HUES6 (cell line): Measurements from ENCODE around the gene LRIT3.

Experiments used
- H3K27ac ChIP-seq: 2 replicates; pipeline ENCODE4 v1.7.0; 2013; ENCODE audit warnings: low read depth, mild to moderate bottlenecking, low read length, inconsistent platforms
- H3K27me3 ChIP-seq: 2 replicates; pipeline ENCODE4 v1.6.1; 2013; ENCODE audit warnings: low read length; ENCODE audit not compliant: control insufficient read depth, insufficient read depth
- H3K36me3 ChIP-seq: 2 replicates; pipeline ENCODE4 v1.6.1; 2013; ENCODE audit warnings: low read length; ENCODE audit not compliant: control insufficient read depth, insufficient read depth
- H3K4me1 ChIP-seq: 2 replicates; pipeline ENCODE4 v1.6.1; 2013; ENCODE audit warnings: low read length; ENCODE audit not compliant: control insufficient read depth, insufficient read depth
- H3K4me3 ChIP-seq: 2 replicates; pipeline ENCODE4 v1.5.1; 2013; ENCODE audit warnings: low read depth, low read length
- H3K9ac ChIP-seq: one replicate; pipeline ENCODE4 v1.6.1; 2013; ENCODE audit warnings: mild to moderate bottlenecking, low read length
- H3K9me3 ChIP-seq: 2 replicates; pipeline ENCODE4 v1.6.1; 2013; ENCODE audit warnings: low read depth, low read length; ENCODE audit not compliant: control insufficient read depth, insufficient read depth

LRIT3 gene

DNA sequence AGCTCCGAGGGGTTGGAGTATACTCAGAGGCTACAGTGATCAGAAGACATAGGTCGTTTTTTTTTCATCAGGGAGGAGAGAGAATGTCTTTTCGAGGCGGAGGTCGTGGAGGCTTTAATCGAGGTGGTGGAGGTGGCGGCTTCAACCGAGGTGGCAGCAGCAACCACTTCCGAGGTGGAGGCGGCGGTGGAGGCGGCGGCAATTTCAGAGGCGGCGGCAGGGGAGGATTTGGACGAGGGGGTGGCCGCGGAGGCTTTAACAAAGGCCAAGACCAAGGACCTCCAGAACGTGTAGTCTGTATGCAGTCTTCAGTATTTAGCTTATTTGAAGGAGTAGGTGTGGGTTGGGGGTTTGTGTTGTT lies 31.8 kb upstream of the LRIT3 start:
- H3K36me3 ChIP-seq = peaks cover 41% of the 10 kb centered on the region
- H3K27me3 ChIP-seq = no peaks in the 10 kb centered on the region
- peak overlapping the region; percentile 83 for H3K27ac ChIP-seq
- H3K9ac ChIP-seq = peak overlapping the region; percentile 93
- H3K4me3 ChIP-seq = peak overlapping the region; percentile 83
- no peaks in the 10 kb centered on the region for H3K9me3 ChIP-seq
- peaks cover 8% of the 10 kb centered on the region for H3K4me1 ChIP-seq

DNA sequence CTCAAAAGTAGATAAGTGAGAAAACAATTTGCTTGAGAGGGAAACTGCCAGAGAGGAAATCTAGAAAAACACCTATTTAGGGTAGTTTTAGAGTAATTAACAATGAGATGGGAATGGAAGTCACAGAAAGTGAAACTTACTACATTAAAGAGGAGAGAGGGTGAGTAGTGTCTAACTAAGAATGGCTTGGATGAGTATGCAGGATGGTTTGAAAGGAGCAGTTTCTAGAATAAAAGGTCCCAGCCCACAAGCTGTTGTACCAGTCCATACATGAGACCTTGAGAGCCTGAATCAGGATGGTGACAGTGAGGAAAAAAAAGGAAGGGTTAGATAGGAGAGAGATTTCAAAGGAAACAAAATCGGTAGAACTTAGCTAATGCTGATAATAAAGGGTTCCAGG lies 31.0 kb upstream of the LRIT3 start:
- H3K27me3 ChIP-seq = no peaks in the 10 kb centered on the region
- peak overlapping the region; percentile 93 for H3K9ac ChIP-seq
- no peak overlapping the region for H3K27ac ChIP-seq
- peaks cover 48% of the 10 kb centered on the region for H3K36me3 ChIP-seq
- H3K4me3 ChIP-seq = peak overlapping the region; percentile 83
- 0 out of 2 replicates have a peak, but pooled peaks cover 6% of the 10 kb centered on the region for H3K4me1 ChIP-seq
- no peaks in the 10 kb centered on the region for H3K9me3 ChIP-seq

DNA sequence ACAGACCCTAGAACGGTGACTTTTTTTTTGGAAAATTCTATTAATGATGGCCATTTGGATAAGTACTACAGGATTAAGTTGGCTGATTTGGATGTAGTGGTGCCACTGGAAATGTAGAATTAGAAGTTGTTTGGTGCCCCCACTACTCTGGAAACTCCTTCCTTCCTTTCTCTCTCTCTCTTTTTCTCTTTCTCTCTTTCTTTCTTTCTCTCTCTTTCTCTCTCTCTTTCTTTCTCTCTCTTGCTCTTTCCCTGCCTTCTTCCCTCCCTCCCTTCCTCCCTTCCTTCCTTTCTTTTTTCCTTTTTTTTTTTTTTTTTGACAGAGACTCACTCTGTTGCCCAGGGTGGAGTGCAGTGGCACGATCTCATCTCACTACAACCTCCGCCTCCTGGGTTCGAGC lies 29.6 kb upstream of the LRIT3 start:
- peaks cover 61% of the 10 kb centered on the region for H3K36me3 ChIP-seq
- H3K9me3 ChIP-seq = no peaks in the 10 kb centered on the region
- H3K4me3 ChIP-seq = no peak overlapping the region
- H3K27ac ChIP-seq = no peak overlapping the region
- H3K27me3 ChIP-seq = no peaks in the 10 kb centered on the region
- no peak overlapping the region for H3K9ac ChIP-seq
- H3K4me1 ChIP-seq = 0 out of 2 replicates have a peak, but pooled peaks cover 6% of the 10 kb centered on the region

DNA sequence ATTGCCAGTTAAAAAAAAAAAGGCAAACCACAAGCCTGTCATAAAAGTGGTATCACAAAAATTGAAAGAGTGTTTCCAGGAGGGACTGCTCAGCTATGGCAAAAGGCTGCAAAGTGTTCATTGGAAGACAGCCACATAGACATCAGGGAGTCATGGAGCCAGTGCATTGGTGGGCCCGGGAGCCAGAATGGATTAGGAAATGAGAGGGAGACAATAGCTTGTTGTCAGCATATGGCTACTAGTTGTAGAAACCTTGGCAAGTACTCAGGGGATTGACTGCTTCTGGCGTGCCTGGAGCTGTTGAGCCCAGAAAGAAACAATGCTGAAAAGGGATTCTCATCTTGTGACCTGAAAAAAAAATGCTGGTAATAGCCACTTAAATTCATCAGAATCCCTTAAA lies 27.3 kb upstream of the LRIT3 start:
- Histone ChIP-seq H3K27me3 (no peaks in the 10 kb centered on the region), H3K27ac (no peak overlapping the region), H3K4me3 (no peak overlapping the region), H3K9ac (no peak overlapping the region), H3K9me3 (no peaks in the 10 kb centered on the region), H3K4me1 (0 out of 2 replicates have a peak, but pooled peaks cover 6% of the 10 kb centered on the region), H3K36me3 (peaks cover 84% of the 10 kb centered on the region)

DNA sequence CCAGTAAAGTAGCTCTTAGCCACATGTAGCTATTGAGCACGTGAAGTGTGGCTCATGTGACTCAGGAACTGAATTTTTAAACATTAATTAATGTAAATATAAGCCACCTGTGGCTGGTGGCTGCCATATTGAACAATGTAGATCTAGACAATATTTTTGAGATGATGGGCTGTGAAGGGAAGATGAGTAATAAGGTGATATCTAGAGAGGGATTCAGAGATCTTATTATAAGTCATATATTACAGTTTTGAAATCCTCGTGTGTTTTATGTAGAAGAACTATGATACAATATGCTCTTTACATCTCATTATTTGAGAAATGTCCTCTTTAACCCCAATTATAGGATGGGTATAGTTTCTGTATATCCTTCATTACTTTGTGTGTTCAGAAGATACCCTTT lies 26.7 kb upstream of the LRIT3 start:
- no peaks in the 10 kb centered on the region for H3K27me3 ChIP-seq
- peaks cover 84% of the 10 kb centered on the region for H3K36me3 ChIP-seq
- no peak overlapping the region for H3K4me3 ChIP-seq
- H3K9me3 ChIP-seq = no peaks in the 10 kb centered on the region
- 0 out of 2 replicates have a peak, but pooled peaks cover 6% of the 10 kb centered on the region for H3K4me1 ChIP-seq
- no peak overlapping the region for H3K27ac ChIP-seq
- no peak overlapping the region for H3K9ac ChIP-seq

DNA sequence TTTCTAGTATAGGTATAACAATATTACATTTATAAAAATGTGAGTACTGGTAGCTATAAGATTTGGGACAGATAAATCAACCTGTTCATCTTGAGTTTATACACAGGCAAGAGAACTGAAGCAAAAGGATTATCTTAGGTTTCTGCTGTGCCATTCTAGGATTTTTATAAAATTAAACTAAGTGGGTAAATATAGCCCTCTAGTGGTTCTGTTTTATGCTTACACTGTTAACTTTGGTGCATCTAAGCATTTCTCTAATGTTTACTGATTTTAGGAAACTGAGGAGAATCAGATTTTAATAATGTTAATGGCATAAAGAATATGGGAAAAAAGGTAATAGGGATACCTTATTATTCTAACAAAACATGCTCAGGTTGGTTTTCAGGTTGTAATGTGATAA lies 21.2 kb upstream of the LRIT3 start:
- Histone ChIP-seq H3K27me3 (no peaks in the 10 kb centered on the region), H3K9me3 (no peaks in the 10 kb centered on the region), H3K4me1 (no peaks in the 10 kb centered on the region), H3K27ac (no peak overlapping the region), H3K36me3 (peaks cover 43% of the 10 kb centered on the region), H3K4me3 (no peak overlapping the region), H3K9ac (no peak overlapping the region)

DNA sequence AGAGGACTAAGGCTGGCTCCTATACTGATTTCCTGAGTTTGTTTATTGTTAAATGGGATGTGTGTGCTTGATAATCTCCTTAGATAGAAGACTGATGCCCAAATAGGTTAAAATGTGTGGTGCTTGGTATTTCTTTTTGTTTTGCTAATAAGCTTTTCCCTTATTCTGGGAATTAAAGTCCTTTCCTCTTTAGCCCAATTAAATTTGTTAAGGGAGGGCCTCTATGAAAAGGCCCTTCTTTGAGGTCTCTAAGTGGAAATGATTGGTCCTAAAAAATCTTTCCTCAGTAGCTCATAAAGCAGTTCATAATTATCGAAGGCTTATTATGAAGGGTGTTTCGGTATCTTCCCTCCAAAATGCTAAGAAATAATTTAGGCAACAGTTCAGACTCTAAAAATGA lies 20.2 kb upstream of the LRIT3 start, which contains the start of gene RRH:
Gene RRH, plus strand, starts transcription at position 301 of the 400 bp plus-strand sequence. Its CDS starts 56 bp downstream, at position 357.
- Histone ChIP-seq H3K27me3 (no peaks in the 10 kb centered on the region), H3K36me3 (peaks cover 36% of the 10 kb centered on the region), H3K9me3 (no peaks in the 10 kb centered on the region), H3K4me3 (no peak within 1 kb of the TSS), H3K4me1 (no peaks in the 10 kb centered on the region), H3K27ac (no peak within 1 kb of the TSS), H3K9ac (no peak within 1 kb of the TSS)

DNA sequence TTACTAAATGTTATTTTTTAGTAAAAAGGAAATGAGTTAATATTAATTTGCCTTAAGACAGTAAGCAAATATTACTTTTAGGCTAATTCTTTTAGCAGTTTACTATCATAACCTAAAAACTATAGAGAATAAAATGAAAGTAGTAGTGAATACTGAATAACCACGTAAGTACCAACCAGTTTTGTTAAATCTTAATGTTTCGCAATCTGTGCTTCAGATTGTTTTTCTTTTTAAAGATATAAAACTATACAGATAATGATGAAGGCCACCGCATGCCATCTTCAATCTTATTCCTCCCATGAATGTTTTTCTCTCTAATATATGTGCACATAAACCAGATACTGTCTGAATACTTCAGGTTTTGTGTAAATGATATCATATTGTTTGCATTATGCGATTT lies 14.2 kb upstream of the LRIT3 start:
- Histone ChIP-seq H3K9me3 (no peaks in the 10 kb centered on the region), H3K36me3 (no peaks in the 10 kb centered on the region), H3K4me3 (no peak overlapping the region), H3K27me3 (no peaks in the 10 kb centered on the region), H3K9ac (no peak overlapping the region), H3K27ac (no peak overlapping the region), H3K4me1 (no peaks in the 10 kb centered on the region)

DNA sequence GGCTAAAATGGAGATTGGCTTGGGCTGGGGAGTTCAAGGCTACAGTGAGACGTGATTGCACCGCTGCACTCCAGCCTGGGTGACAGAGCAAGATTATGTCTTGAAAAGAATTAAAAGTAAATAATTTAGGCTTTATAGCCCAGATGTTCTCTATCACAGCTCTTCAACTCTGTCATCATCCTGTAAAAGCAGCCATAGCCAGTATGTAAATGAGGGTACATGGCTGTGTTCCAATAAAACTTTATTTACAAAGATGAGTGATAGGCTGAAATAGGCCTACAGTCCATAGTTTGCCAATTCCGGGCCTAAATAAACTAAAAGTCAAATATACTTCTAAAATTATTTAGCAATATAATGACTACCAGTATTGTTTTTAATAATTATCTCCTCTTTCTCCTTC lies 10.9 kb upstream of the LRIT3 start:
- H3K4me1 ChIP-seq = no peaks in the 10 kb centered on the region
- no peaks in the 10 kb centered on the region for H3K36me3 ChIP-seq
- no peak overlapping the region for H3K4me3 ChIP-seq
- no peak overlapping the region for H3K27ac ChIP-seq
- H3K9ac ChIP-seq = no peak overlapping the region
- H3K27me3 ChIP-seq = no peaks in the 10 kb centered on the region
- no peaks in the 10 kb centered on the region for H3K9me3 ChIP-seq

DNA sequence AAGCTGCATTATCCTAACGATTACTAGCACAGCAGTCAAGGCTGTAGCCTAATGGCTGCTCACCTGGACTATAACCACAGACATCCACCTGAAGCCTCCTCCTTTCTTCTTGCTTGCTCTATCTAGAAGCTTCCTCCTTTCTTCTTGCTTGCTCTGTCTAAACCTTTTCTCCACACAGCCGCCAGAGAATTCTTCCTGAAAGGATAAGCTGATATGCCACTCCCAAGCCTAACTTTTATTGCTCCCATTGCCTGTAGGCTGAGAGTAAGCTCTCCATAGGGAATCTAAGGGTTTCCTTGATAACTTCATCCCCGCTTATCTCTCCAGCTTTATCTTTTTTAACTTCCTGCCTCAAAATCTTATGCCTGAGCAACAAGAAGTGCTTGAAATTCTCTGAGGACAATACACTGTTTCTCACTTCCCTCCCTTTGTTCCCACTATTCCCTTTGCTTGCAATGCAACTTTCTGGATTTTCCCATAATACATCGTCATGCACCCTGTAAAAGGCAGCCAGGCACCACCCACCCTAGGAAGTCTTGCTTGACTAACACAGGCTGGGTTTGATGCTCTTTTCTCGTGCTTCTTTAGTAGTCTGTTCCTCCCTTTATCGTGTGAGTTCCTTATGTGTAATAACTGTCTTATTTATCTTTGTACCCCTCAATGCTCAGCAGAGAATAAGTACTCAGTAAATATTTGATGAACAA lies 1.4 kb upstream of the LRIT3 start:
- H3K27ac ChIP-seq = no peak overlapping the region
- no peaks in the 10 kb centered on the region for H3K9me3 ChIP-seq
- H3K4me1 ChIP-seq = no peaks in the 10 kb centered on the region
- no peaks in the 10 kb centered on the region for H3K27me3 ChIP-seq
- H3K9ac ChIP-seq = no peak overlapping the region
- no peak overlapping the region for H3K4me3 ChIP-seq
- H3K36me3 ChIP-seq = no peaks in the 10 kb centered on the region

DNA sequence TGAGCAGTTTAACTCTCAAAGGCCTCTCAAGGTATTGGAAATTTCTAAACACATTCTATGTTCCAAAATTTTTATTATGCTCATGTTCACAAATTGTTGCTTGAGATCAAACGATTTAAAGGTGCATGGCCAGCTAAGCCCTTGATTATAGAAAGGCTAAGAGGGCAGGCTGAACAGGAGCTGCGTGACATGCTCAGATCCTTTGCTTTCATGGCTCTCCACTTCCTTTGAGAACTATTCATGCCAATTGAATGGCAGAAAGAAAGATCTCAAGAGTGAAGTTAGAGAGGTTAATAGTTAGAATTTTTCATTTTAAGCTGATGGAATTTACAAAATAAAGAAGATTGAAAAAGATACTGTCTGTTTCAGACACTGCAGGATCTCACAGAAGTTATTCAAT lies 594 bp downstream of the LRIT3 start:
- no peaks in the 10 kb centered on the region for H3K4me1 ChIP-seq
- H3K9ac ChIP-seq = no peak overlapping the region
- no peak overlapping the region for H3K27ac ChIP-seq
- H3K4me3 ChIP-seq = no peak overlapping the region
- H3K27me3 ChIP-seq = no peaks in the 10 kb centered on the region
- no peaks in the 10 kb centered on the region for H3K9me3 ChIP-seq
- no peaks in the 10 kb centered on the region for H3K36me3 ChIP-seq
